Activated CD4-positive, alpha-beta T cell treated with anti-CD3 and anti-CD28 coated beads, Interleukin-2, Interleukin-6, amounts not matched to agents 100 ng/mL and 50 ng/mL, durations not matched to agents 16 hours and 8 hours (primary cell): ENCODE measurements around the gene RAB40C.

Source experiments
- DNase-seq: peaks from one replicate; pipeline ENCODE4 v3.0.0-alpha.2; 2020

Gene RAB40C

GRCh38 chr16:648781-649589 lies 59.1 kb downstream of the RAB40C start, which contains the start of gene WDR90:
Gene WDR90, plus strand, starts transcription at chr16:649365. Its CDS starts 52 bp downstream, at chr16:649417.
- peak; percentile 97 for DNase-seq

DNA sequence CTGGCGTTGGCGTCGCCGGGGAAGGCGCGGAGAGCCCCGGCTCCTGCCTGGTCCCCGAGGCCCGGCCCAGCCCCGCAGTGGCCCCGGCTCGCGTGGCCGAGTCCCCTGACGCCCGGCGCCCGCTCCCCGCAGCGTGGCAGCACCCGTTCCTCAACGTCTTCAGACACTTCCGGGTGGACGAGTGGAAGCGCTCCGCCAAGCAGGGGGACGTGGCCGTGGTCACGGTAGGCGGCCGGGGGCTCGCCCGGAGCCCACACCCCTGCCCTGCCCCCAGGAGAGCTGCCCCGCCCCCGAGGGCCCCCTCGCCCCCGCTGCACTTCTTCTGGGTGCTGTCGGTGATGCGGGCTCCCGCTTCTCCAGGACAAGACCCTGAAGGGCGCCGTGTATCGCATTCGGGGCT lies 59.8 kb downstream of the RAB40C start:
- peak; percentile 41 for DNase-seq

DNA sequence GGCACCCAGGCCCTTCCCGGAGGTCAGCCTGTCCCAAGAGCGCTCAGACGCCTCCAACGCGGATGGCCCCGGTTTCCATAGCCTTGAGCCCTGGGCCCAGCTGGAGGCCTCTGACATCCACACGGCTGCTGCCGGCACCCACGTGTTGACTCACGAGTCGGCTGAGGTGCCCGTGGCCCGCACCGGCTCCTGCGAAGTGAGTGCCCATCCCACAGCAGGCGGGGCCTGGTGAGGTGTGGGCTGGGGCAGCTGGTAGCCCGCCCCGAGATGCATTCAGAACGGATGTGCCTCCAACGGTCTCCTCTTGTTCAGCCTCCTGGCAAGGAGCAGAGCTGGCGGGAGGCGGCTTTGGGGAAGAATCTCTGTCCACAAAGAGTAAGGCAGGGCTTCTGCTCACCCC lies 62.0 kb downstream of the RAB40C start:
- DNase-seq, result no peak

GRCh38 chr16:652454-653305 lies 62.8 kb downstream of the RAB40C start:
- DNase-seq, result no peak

- DNase-seq, result no peak
Observed at GRCh38 chr16:654034-654433, 64.2 kb downstream of the RAB40C start.

DNA sequence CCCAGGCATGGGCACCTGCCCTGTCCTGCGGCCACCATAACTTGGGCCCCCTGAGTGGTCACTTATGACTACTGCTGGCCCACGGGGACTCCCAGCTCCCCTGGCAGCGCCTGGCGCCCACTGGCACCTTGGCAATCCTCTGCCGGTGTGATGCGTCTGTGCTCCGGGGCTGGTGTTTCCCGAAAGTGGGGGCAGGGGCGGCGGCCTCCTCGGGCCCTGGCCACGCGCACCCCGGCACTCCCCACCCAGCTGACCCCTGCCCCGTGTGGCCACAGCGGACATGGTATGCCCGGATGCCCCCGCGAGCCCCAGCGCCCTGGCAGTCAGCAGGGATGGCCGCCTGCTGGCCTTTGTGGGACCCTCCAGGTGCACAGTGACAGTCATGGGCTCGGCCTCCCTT lies 67.6 kb downstream of the RAB40C start:
- no peak for DNase-seq

DNA sequence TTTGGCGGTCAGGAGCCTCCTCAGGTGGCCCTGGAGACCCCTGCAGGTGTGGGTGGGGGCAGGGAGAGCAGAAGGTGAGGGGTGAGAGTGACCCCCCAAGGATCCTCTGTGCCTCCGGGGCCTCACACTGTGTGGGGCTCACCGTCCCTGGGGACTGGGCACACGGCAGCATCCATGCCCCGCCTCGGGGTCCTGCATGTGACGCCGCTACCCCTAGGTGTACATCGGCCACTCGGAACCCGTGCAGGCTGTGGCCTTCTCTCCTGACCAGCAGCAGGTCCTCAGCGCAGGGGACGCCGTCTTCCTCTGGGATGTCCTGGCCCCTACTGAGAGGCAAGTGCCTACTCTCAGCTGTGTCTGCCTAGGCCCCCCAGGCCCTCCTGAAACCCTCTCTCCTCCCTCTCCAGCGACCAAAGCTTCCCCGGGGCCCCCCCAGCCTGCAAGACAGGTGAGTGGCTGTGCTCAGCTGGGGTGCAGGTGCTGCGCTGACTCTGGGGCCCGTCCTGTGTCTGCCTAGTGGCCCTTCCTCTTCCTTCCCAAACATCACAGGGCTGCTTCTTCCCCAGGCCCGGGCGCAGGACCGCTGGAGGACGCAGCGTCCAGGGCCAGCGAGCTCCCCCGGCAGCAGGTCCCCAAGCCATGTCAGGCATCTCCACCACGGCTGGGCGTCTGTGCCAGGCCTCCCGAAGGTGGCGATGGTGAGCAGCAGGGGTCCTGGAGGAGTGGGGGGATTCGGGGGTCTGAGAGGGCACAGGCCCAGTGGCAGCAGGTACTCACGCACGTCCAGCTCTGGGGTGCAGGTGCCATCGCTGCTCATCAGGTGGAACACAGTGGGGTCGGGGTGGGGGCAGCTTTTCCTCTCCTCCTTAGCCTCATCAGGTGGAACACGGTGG lies 69.1 kb downstream of the RAB40C start:
- DNase-seq, result no peak

GRCh38 chr16:659618-660017 lies 69.8 kb downstream of the RAB40C start:
- no peak for DNase-seq

GRCh38 chr16:660132-660458 lies 70.2 kb downstream of the RAB40C start:
- DNase-seq, result no peak

DNA sequence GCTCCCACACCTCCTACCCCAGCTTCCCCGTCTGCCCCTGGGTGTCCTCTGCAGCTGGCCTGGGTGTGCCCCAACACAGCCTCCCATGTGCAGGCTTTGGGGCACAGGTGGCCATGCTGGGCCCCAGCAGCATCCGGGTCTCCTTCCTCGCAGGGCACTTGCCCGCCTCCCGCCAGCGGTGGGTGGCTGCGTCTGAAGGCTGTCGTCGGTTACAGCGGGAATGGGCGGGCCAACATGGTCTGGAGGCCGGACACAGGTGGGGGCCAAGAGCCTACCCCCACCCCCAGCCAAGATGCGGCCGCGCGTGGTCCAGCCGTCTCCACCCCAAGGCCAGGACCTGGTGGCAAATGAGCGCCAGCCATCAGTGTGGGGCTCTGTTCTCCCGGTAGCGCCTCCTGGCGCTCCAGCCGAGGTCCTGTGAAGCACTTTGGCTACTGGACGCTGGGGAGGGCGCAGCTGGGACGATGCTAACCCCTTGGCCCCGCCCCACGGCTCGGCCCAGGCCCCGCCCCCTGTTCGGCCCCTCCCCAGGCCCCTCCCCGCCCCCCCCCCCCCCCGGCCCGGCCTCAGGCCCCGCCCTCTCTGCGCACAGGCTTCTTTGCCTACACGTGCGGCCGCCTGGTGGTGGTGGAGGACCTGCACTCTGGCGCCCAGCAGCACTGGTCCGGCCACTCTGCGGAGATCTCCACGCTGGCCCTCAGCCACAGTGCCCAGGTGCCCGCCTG lies 70.8 kb downstream of the RAB40C start:
- peak; percentile 80 for DNase-seq

- DNase-seq, result no peak
Observed at GRCh38 chr16:661184-661821, 71.4 kb downstream of the RAB40C start.

DNA sequence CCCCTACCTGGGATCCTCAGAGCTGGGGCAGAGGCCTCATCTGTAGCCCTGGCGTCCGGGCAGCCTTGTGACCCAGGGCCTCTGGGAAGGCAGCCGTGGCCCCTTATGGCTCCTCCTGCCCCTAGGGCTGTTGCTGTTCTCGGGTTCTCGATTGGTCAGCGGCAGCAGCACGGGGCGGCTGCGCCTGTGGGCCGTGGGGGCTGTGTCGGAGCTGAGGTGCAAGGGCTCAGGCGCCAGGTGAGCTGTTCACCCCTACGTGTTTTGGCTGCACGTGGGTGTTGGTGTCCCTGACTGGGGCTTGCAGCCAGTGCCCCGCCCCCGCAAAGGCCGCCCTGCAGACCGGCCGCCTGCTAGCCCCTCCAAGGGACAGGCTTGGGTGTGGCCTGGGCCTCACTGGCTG lies 72.2 kb downstream of the RAB40C start:
- no peak for DNase-seq

- no peak for DNase-seq
Observed at GRCh38 chr16:662597-662996, 72.7 kb downstream of the RAB40C start.

DNA sequence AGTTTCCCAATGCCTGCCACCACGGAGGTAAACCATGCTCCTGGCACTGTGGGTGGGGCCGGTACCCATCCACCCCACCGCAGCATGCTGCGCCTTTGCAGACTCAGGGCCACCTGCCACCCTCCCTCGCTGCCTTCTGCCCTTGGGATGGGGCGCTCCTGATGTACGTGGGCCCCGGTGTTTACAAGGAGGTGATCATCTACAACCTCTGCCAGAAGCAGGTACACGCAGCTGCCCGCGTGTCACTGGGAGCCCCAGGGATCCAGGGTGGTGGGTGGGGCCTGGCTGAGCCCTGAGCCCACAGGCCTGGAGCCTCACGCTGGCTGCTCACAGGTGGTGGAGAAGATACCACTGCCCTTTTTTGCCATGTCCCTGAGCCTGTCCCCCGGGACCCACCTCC lies 76.7 kb downstream of the RAB40C start:
- DNase-seq, result no peak

DNA sequence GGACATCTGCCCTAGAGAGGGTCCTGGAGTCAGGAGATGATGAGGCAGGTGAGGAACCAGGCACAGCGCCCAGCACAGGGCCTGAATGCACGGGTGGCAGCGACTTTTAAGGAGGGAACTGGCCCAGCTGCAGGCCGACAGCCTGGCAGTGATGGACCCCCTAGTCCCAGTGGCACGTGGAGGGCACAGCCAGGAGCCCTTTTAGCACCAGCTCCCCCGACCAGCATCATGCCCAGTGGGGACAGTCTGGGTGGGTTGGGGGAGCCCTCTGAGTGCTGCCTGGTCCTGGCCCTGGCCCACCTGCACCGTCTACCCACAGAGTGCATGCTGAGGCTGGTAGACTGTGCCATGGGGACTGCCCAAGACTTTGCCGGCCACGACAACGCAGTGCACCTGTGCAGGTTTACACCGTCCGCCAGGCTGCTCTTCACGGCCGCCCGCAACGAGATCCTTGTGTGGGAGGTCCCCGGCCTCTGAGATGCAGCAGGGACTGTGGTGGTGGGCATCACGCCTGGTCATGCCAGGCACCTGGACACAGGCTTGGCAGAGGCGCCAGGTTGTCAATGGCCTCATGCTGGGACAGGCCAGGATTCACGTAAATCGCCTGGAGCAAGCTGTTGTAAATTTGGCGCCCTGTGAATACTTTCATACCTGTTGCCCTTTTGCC lies 77.4 kb downstream of the RAB40C start:
- no peak for DNase-seq

DNA sequence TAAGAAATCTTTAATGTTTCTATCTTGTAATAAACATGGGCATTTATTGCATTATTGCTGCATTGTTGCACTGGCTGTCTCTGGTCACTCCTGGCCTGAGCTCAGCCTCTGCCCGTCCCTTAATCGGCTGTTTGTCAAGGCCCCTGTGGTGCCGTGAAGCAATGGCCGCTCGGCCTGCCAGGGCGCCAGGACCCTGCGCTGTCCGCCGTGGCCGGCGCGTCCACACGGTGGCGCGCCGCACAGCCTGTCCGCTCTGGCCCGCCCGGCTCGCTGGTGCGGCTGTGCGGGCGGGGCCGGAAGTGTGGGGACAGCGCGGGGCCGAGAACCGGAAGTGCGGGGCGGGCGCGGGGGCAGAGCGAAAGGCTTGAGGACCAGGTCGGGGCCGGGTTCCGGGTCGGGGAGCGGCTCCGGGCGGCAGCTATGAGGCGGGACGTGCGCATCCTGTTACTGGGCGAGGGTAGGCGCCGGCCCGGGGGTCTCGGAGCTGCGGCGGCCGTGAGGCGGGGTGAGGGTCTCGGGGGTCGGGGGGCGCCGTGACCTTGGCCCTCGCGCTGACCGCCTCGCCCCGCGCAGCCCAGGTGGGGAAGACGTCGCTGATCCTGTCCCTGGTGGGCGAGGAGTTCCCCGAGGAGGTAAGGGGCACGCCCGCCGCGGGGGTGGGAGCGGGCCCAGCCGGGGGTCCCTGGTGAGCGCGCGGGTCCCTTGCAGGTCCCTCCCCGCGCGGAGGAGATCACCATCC lies 78.1 kb downstream of the RAB40C start, which contains the start of gene RHOT2:
Gene RHOT2 (plus strand): TSS at position 353 of the 739 bp plus-strand sequence. CDS start 68 bp downstream, at position 421.
- peak; percentile 96 for DNase-seq

DNA sequence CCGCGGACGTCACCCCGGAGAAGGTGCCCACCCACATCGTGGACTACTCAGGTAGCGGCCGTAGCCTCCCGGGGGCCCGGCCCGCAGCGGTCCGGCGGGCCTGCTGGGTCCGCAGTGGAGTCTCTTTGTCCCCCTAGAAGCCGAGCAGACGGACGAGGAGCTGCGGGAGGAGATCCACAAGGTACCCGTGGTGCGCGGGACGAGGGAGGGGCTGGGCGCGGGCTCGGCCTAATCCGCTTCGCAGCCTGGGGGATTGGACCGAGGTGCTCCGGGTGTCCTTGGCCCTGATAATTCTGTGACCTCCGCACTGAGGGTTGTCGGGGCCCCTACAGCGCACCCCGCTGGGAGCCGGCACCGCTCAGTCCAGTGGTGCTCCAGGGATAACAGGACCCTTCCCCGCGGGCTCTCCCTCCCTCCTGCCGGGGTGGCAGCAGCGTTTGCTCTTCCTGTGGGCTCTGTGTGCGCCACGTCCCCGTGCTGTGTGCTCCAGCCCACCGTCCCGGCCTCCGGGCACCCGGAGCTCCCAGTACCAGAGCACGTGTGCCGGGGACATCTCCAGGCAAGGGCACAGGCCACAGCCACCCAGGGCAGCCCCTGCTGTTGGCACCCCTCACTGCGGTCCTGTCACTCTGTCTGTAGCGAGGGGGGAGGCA lies 78.8 kb downstream of the RAB40C start:
- DNase-seq, result peak; percentile 30

GRCh38 chr16:669666-670065 lies 79.8 kb downstream of the RAB40C start:
- DNase-seq, result no peak

- DNase-seq, result no peak
Observed at GRCh38 chr16:670485-671352, 80.9 kb downstream of the RAB40C start.
